HCT116 (cell line): ENCODE results near the gene CTU1. TPM values are rescaled to one million over a fixed set of nuclear protein-coding genes. Genes with fewer than 3 reads are reported as not detected.

ENCODE experiments used
- ATAC-seq: fragments of 200-7000 bp; cut with Tn5 transposase; 2 replicates; pipeline ENCODE4 v1.9.1; 2020; ENCODE audit warnings: mild to moderate bottlenecking, moderate library complexity
- BruUV-seq: library from RNA; stranded (reverse); fragments of 400-500 nt; replicated peaks from 2 replicates; lab custom pipeline; 2021; lab: Mats Ljungman, UMichigan
- CTCF ChIA-PET: fragments of 300-600 bp; sonication (Branson Sonifier 250); formaldehyde crosslinking; loops from one replicate; lab custom pipeline; 2021; ENCODE audit warnings: antibody characterized with exemption; lab: Charles Lee
- POLR2A ChIA-PET: fragments of 300-600, 350-600 bp; sonication (Branson Sonifier 250); formaldehyde crosslinking; loops from one replicate; lab custom pipeline; 2021; ENCODE audit warnings: antibody characterized with exemption; lab: Charles Lee
- RAD21 ChIA-PET, 2 experiments: fragments of 300-600 bp; sonication (Branson Sonifier 250); formaldehyde crosslinking; loops; one replicate each; lab custom pipeline; 2023; ENCODE audit warnings: low total read pairs in 2 of 2; ENCODE audit not compliant: uncharacterized antibody in 2 of 2, unreplicated experiment in 2 of 2, low non-redundant PET in 1 of 2; lab: Charles Lee
- DNase-seq: peaks from one replicate; pipeline ENCODE4 v3.0.0-alpha.2; 2010; ENCODE audit warnings: low read depth, low spot score
- H2AFZ ChIP-seq: fragments of 200-600 bp; shearing (Covaris generic), sonication (generic); 2 replicates; pipeline ENCODE4 v1.6.1; 2017; ENCODE audit warnings: low read depth, mixed run types, mixed read lengths, antibody characterized with exemption, low read length; ENCODE audit not compliant: poor library complexity, severe bottlenecking
- H3K27ac ChIP-seq: 2 replicates; pipeline ENCODE4 v1.5.1; 2012; ENCODE audit warnings: low read depth, low read length
- H3K27me3 ChIP-seq: fragments of 200-600 bp; sonication (generic); 2 replicates; pipeline ENCODE4 v1.6.1; 2016; ENCODE audit warnings: mixed run types, low read length, mixed read lengths; ENCODE audit not compliant: insufficient read depth
- H3K36me3 ChIP-seq, 2 experiments: fragments of 200-500 bp in 1 of 2; fragments of 200-600 bp in 1 of 2; sonication (Bioruptor generic) in 1 of 2; sonication (generic) in 1 of 2; 2 replicates each; pipeline versions ENCODE4 v1.5.1 to v1.6.1; 2014 to 2016; ENCODE audit warnings: low read length in 2 of 2, inconsistent platforms in 1 of 2, mixed read lengths in 1 of 2, mixed run types in 1 of 2; ENCODE audit not compliant: insufficient read depth in 2 of 2, control insufficient read depth in 1 of 2
- H3K4me1 ChIP-seq, 2 experiments: fragments of 200-600 bp in 1 of 2; sonication (generic) in 1 of 2; 2 replicates each; pipeline versions ENCODE4 v1.5.1 to v1.6.1; 2012 to 2017; ENCODE audit warnings: low read length in 2 of 2, inconsistent platforms in 1 of 2, mild to moderate bottlenecking in 1 of 2, mixed read lengths in 1 of 2, mixed run types in 1 of 2, moderate library complexity in 1 of 2; ENCODE audit not compliant: insufficient read depth in 2 of 2, control insufficient read depth in 1 of 2
- H3K4me2 ChIP-seq: fragments of 200-600 bp; sonication (generic); 2 replicates; pipeline ENCODE4 v1.6.1; 2017; ENCODE audit warnings: mixed run types, low read length, mixed read lengths
- H3K4me3 ChIP-seq, 2 experiments: fragments of 200-600 bp in 1 of 2; sonication (generic) in 1 of 2; replicated peaks in 1 of 2; 2 replicates each; pipeline ENCODE4 v1.5.1; 2011 to 2016; ENCODE audit warnings: low read length in 2 of 2, control low read depth in 1 of 2, low read depth in 1 of 2, mild to moderate bottlenecking in 1 of 2, mixed read lengths in 1 of 2, mixed run types in 1 of 2
- H3K79me2 ChIP-seq: fragments of 200-600 bp; sonication (generic); 2 replicates; pipeline ENCODE4 v1.6.1; 2017; ENCODE audit warnings: mild to moderate bottlenecking, mixed run types, low read length, moderate library complexity, mixed read lengths; ENCODE audit not compliant: insufficient read depth
- H3K9ac ChIP-seq: fragments of 200-600 bp; sonication (generic); 2 replicates; pipeline ENCODE4 v1.6.1; 2016; ENCODE audit warnings: low read length, mixed read lengths
- H3K9me2 ChIP-seq: fragments of 200-600 bp; sonication (generic), shearing (Covaris generic); 2 replicates; pipeline ENCODE4 v1.6.1; 2017; ENCODE audit warnings: mixed run types, mild to moderate bottlenecking, moderate library complexity; ENCODE audit not compliant: insufficient read depth
- H3K9me3 ChIP-seq, 2 experiments: fragments of 200-500 bp in 1 of 2; fragments of 200-600 bp in 1 of 2; sonication (Bioruptor generic) in 1 of 2; sonication (generic) in 1 of 2; 2 replicates each; pipeline ENCODE4 v1.6.1; 2014 to 2017; ENCODE audit warnings: low read length in 2 of 2, mixed read lengths in 2 of 2, inconsistent platforms in 1 of 2, low read depth in 1 of 2, mild to moderate bottlenecking in 1 of 2, mixed run types in 1 of 2, moderate library complexity in 1 of 2; ENCODE audit not compliant: control insufficient read depth in 1 of 2, insufficient read depth in 1 of 2
- H4K20me1 ChIP-seq: fragments of 200-600 bp; sonication (generic), shearing (Covaris generic); 2 replicates; pipeline ENCODE4 v1.6.1; 2017; ENCODE audit warnings: mixed run types, mild to moderate bottlenecking, moderate library complexity; ENCODE audit not compliant: insufficient read depth
- CEBPB ChIP-seq: IDR thresholded peaks from 2 replicates; pipeline ENCODE4 v1.6.1; 2012; ENCODE audit warnings: low read depth
- ELF1 ChIP-seq: IDR thresholded peaks from 2 replicates; pipeline ENCODE4 v1.6.1; 2012; ENCODE audit warnings: low read depth, borderline replicate concordance
- EZH2 ChIP-seq: fragments of 200-600 bp; sonication (generic); IDR thresholded peaks from 2 replicates; pipeline ENCODE4 v1.6.1; 2017; ENCODE audit warnings: antibody characterized with exemption, mixed run types
- EZH2phosphoT487 ChIP-seq: fragments of 200-600 bp; IDR thresholded peaks from 2 replicates; pipeline ENCODE4 v1.6.1; 2018; ENCODE audit warnings: antibody characterized with exemption, borderline replicate concordance
- POLR2A ChIP-seq: IDR thresholded peaks from 2 replicates; pipeline ENCODE4 v1.7.0; 2011; ENCODE audit warnings: borderline replicate concordance; ENCODE audit not compliant: insufficient read depth, insufficient read length; ENCODE audit errors: extremely low read depth
- RAD21 ChIP-seq: IDR thresholded peaks from 2 replicates; pipeline ENCODE4 v1.6.1; 2012; ENCODE audit warnings: low read depth, mild to moderate bottlenecking
- SIN3A ChIP-seq: IDR thresholded peaks from 2 replicates; pipeline ENCODE4 v1.6.1; 2012; ENCODE audit warnings: low read depth
- SP1 ChIP-seq: IDR thresholded peaks from 2 replicates; pipeline ENCODE4 v1.6.1; 2012; ENCODE audit warnings: low read depth
- TCF7L2 ChIP-seq: IDR thresholded peaks from 2 replicates; pipeline ENCODE4 v1.7.0; 2011; ENCODE audit warnings: borderline replicate concordance, inconsistent platforms; ENCODE audit not compliant: insufficient read depth, insufficient read length; ENCODE audit errors: extremely low read depth
- YY1 ChIP-seq: IDR thresholded peaks from 2 replicates; pipeline ENCODE4 v1.6.1; 2011; ENCODE audit warnings: low read length, low read depth, moderate library complexity, mild to moderate bottlenecking; ENCODE audit not compliant: insufficient replicate concordance; ENCODE audit errors: extremely low read depth
- intact Hi-C: fragments of 100-400 bp; cut with micrococcal nuclease; formaldehyde crosslinking; loops from 2 replicates; pipeline ENCODE4 v1.10.0; 2022
- total RNA-seq: library from RNA; stranded (reverse); gene quantifications from one replicate; pipeline ENCODE4 v1.2.1, GENCODE V29; 2021; ENCODE audit not compliant: unreplicated experiment
- TF ChIP-seq, protein P1 (sequence below), 3 experiments: fragments of 200-600 bp in 1 of 3; sonication (generic) in 1 of 3; IDR thresholded peaks in 2 of 3; conservative IDR thresholded peaks in 1 of 3; 2 replicates each; pipeline ENCODE4 v1.5.1; 2012 to 2017; ENCODE audit warnings: low read depth in 2 of 3, low read length in 2 of 3, antibody characterized with exemption in 1 of 3, borderline replicate concordance in 1 of 3, control low read depth in 1 of 3, mild to moderate bottlenecking in 1 of 3, mixed read lengths in 1 of 3, mixed run types in 1 of 3, moderate library complexity in 1 of 3; ENCODE audit not compliant: insufficient read depth in 1 of 3
- TF ChIP-seq, protein P2 (sequence below): IDR thresholded peaks from 2 replicates; pipeline ENCODE4 v1.6.1; 2012
- TF ChIP-seq, protein P3 (sequence below): IDR thresholded peaks from 2 replicates; pipeline ENCODE4 v1.6.1; 2011; ENCODE audit warnings: mild to moderate bottlenecking, low read length, moderate library complexity; ENCODE audit not compliant: insufficient replicate concordance; ENCODE audit errors: extremely low read depth

CTU1 gene
- total RNA-seq, 1 experiment from 2014 or later: 14.0 TPM

DNA sequence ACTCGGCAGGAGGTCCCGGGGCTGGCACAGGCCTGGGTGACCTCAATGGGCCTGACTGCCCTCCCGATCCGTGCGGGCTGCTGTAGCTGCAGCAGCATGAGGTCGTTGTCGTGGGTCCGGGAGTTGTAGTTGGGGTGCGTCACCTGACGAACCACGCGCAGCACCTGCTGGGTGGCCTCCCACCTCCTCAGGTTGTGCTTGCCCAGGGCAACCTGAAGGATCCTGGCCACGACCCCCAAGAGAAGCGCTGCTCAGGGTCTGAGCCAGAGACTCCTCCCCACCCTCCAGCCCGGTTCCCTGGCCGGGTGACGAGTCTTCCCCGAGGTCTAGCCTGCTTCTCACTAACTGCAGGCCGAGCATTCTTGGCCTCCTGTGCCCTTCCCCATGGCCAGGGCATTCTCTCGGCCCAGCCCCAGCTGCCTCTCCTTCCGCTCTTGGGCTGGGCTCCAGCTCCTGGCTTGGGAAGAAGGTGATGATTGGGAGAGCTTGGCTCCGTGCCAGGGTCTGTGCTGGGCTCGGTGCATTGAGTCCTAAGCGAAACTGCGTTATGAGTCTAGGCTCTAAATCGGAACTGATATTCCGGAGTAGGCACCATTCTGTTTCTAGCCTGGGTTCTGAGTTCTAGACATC, 28.6 kb downstream of the CTU1 start:
- Histone ChIP-seq H3K4me2 (no peak overlapping the region), H3K79me2 (no peaks in the 10 kb centered on the region), H3K27ac (no peak overlapping the region), H3K4me1 (no peaks in the 10 kb centered on the region), H3K9ac (no peak overlapping the region), H3K36me3 (no peaks in the 10 kb centered on the region), H2AFZ (no peak overlapping the region), H3K4me3 (no peak overlapping the region), H3K9me2 (no peaks in the 10 kb centered on the region), H3K27me3 (no peaks in the 10 kb centered on the region), H3K9me3 (no peaks in the 10 kb centered on the region), H4K20me1 (no peaks in the 10 kb centered on the region)
- intact Hi-C loops: no loop called here
- no peak for ATAC-seq
- DNase-seq: no peak
- ChIA-PET POLR2A (no interaction called here), CTCF (no interaction called here), RAD21 (no interaction called here)
- no TSS peak for BruUV-seq
- TF ChIP-seq, protein P1, sequence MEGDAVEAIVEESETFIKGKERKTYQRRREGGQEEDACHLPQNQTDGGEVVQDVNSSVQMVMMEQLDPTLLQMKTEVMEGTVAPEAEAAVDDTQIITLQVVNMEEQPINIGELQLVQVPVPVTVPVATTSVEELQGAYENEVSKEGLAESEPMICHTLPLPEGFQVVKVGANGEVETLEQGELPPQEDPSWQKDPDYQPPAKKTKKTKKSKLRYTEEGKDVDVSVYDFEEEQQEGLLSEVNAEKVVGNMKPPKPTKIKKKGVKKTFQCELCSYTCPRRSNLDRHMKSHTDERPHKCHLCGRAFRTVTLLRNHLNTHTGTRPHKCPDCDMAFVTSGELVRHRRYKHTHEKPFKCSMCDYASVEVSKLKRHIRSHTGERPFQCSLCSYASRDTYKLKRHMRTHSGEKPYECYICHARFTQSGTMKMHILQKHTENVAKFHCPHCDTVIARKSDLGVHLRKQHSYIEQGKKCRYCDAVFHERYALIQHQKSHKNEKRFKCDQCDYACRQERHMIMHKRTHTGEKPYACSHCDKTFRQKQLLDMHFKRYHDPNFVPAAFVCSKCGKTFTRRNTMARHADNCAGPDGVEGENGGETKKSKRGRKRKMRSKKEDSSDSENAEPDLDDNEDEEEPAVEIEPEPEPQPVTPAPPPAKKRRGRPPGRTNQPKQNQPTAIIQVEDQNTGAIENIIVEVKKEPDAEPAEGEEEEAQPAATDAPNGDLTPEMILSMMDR (IDR thresholded peaks at IDR 0.05 in 2 of 3, conservative IDR thresholded peaks at IDR 0.05 in 1 of 3; ENCODE audit: borderline replicate concordance in 1 of 3, insufficient read depth in 1 of 3, low read depth in 2 of 3, low read length in 2 of 3): no peak
- no peak for TF ChIP-seq SP1

GRCh38 chr19:51078731-51079130, 29.5 kb downstream of the CTU1 start:
- no TSS peak for BruUV-seq
- POLR2A ChIA-PET: no interaction called here
- H3K27me3 ChIP-seq: no peaks in the 10 kb centered on the region
- no peak overlapping the region for H2AFZ ChIP-seq
- H4K20me1 ChIP-seq: no peaks in the 10 kb centered on the region
- no peaks in the 10 kb centered on the region for H3K4me1 ChIP-seq
- TF ChIP-seq CEBPB (no peak), YY1 (no peak), SIN3A (no peak), EZH2 (no peak), TCF7L2 (no peak), RAD21 (no peak), SP1 (no peak), POLR2A (no peak), EZH2phosphoT487 (no peak), ELF1 (no peak)
- TF ChIP-seq, protein P2, sequence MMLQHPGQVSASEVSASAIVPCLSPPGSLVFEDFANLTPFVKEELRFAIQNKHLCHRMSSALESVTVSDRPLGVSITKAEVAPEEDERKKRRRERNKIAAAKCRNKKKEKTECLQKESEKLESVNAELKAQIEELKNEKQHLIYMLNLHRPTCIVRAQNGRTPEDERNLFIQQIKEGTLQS: no peak
- TF ChIP-seq, protein P3, sequence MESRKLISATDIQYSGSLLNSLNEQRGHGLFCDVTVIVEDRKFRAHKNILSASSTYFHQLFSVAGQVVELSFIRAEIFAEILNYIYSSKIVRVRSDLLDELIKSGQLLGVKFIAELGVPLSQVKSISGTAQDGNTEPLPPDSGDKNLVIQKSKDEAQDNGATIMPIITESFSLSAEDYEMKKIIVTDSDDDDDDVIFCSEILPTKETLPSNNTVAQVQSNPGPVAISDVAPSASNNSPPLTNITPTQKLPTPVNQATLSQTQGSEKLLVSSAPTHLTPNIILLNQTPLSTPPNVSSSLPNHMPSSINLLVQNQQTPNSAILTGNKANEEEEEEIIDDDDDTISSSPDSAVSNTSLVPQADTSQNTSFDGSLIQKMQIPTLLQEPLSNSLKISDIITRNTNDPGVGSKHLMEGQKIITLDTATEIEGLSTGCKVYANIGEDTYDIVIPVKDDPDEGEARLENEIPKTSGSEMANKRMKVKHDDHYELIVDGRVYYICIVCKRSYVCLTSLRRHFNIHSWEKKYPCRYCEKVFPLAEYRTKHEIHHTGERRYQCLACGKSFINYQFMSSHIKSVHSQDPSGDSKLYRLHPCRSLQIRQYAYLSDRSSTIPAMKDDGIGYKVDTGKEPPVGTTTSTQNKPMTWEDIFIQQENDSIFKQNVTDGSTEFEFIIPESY: no peak
- ATAC-seq (no peak), DNase-seq (no peak)
- no peak overlapping the region for H3K4me2 ChIP-seq
- no peak overlapping the region for H3K9ac ChIP-seq
- CTCF ChIA-PET: no interaction called here
- no peaks in the 10 kb centered on the region for H3K9me2 ChIP-seq
- no peak overlapping the region for H3K27ac ChIP-seq
- RAD21 ChIA-PET: no interaction called here
- intact Hi-C loops: no loop called here
- no peak overlapping the region for H3K4me3 ChIP-seq
- H3K36me3 ChIP-seq: no peaks in the 10 kb centered on the region
- no peaks in the 10 kb centered on the region for H3K79me2 ChIP-seq
- no peaks in the 10 kb centered on the region for H3K9me3 ChIP-seq
